Stimulated activated CD8-positive, alpha-beta memory T cell treated with anti-CD3 and anti-CD28 coated beads, Interleukin-7, amount 100 ng/mL, for 48 hours (primary cell): ENCODE data around the gene ARL15.

Source experiments
- DNase-seq, 2 donors: peaks; one replicate each; pipeline ENCODE4 v3.0.0-alpha.2; 2020; ENCODE audit warnings: low read depth in 1 of 2; ENCODE audit errors: extremely low read depth in 1 of 2

Gene ARL15

GRCh38 chr5:53917826-53918225 lies 392.5 kb downstream of the ARL15 start:
- DNase-seq = no peak

GRCh38 chr5:53917095-53917494 lies 393.3 kb downstream of the ARL15 start:
- no peak for DNase-seq

- DNase-seq = no peak
These were observed 395.3 kb downstream of the ARL15 start for GRCh38 chr5:53915120-53915519.

GRCh38 chr5:53913941-53914340 lies 396.4 kb downstream of the ARL15 start:
- no peak for DNase-seq

- no peak for DNase-seq
These were observed 401.6 kb downstream of the ARL15 start for GRCh38 chr5:53908757-53909156.

GRCh38 chr5:53907827-53908226 lies 402.5 kb downstream of the ARL15 start:
- DNase-seq = no peak

GRCh38 chr5:53906736-53907135 lies 403.6 kb downstream of the ARL15 start:
- DNase-seq = no peak

GRCh38 chr5:53902296-53902907 lies 408.0 kb downstream of the ARL15 start:
- no peak for DNase-seq

GRCh38 chr5:53900677-53901076 lies 409.7 kb downstream of the ARL15 start:
- DNase-seq = no peak

GRCh38 chr5:53895091-53895683 lies 415.2 kb downstream of the ARL15 start:
- no peak for DNase-seq

- no peak for DNase-seq
These were observed 416.7 kb downstream of the ARL15 start for GRCh38 chr5:53893626-53894025.

- no peak for DNase-seq
These were observed 418.1 kb downstream of the ARL15 start for GRCh38 chr5:53892224-53892623.

GRCh38 chr5:53891159-53891558 lies 419.2 kb downstream of the ARL15 start:
- no peak for DNase-seq

GRCh38 chr5:53890490-53890889 lies 419.9 kb downstream of the ARL15 start:
- DNase-seq = no peak

- DNase-seq = no peak
These were observed 425.5 kb downstream of the ARL15 start for GRCh38 chr5:53884844-53885243.

- no peak for DNase-seq
These were observed 426.0 kb downstream of the ARL15 start for GRCh38 chr5:53884417-53884816.

- no peak for DNase-seq
These were observed 427.7 kb downstream of the ARL15 start for GRCh38 chr5:53882676-53883031.

- DNase-seq = no peak
These were observed 428.2 kb downstream of the ARL15 start for GRCh38 chr5:53882006-53882675.

GRCh38 chr5:53879708-53880323 lies 430.6 kb downstream of the ARL15 start:
- DNase-seq = no peak

- DNase-seq = no peak
These were observed 432.4 kb downstream of the ARL15 start for GRCh38 chr5:53878015-53878414.

GRCh38 chr5:53877243-53877642 lies 433.1 kb downstream of the ARL15 start:
- DNase-seq = no peak

- no peak for DNase-seq
These were observed 436.0 kb downstream of the ARL15 start for GRCh38 chr5:53874409-53874808.
